Coronary artery (tissue), 2 donors: ENCODE measurements around the gene SLC25A28.

Experiments used
- DNase-seq: peaks from one replicate; pipeline ENCODE4 v3.0.0-alpha.2; 2017; ENCODE audit warnings: low spot score
- H3K27ac ChIP-seq, 2 donors: fragments of 200-600 bp; sonication (generic); one replicate each; pipeline ENCODE4 v1.5.1; 2016 to 2019
- H3K4me3 ChIP-seq: fragments of 200-600 bp; sonication (generic); 2 replicates; pipeline ENCODE4 v1.5.1; 2016; ENCODE audit warnings: mild to moderate bottlenecking, moderate library complexity
- CTCF ChIP-seq: fragments of 200-600 bp; sonication (generic); IDR thresholded peaks from one replicate; pipeline ENCODE4 v1.5.1; 2019; ENCODE audit warnings: antibody characterized with exemption

Gene SLC25A28

GRCh38 chr10:99582255-99582770 is 37.9 kb downstream of the SLC25A28 start:
- Histone ChIP-seq H3K4me3 (no peak overlapping the region), H3K27ac (no peak overlapping the region)
- no peak for TF ChIP-seq CTCF
- no peak for DNase-seq

GRCh38 chr10:99579971-99580370 is 40.3 kb downstream of the SLC25A28 start:
- no peak for DNase-seq
- H3K4me3 ChIP-seq, result no peak overlapping the region
- H3K27ac ChIP-seq, result no peak overlapping the region
- no peak for TF ChIP-seq CTCF

- Histone ChIP-seq H3K4me3 (no peak overlapping the region), H3K27ac (no peak overlapping the region)
- no peak for TF ChIP-seq CTCF
- no peak for DNase-seq
Observed at GRCh38 chr10:99573790-99574189, 46.4 kb downstream of the SLC25A28 start.

- H3K4me3 ChIP-seq, result no peak overlapping the region
- no peak for TF ChIP-seq CTCF
- no peak overlapping the region for H3K27ac ChIP-seq
- no peak for DNase-seq
Observed at GRCh38 chr10:99571816-99572215, 48.4 kb downstream of the SLC25A28 start.

GRCh38 chr10:99569961-99570360 is 50.3 kb downstream of the SLC25A28 start:
- no peak for TF ChIP-seq CTCF
- no peak for DNase-seq
- Histone ChIP-seq H3K27ac (no peak overlapping the region), H3K4me3 (no peak overlapping the region)

GRCh38 chr10:99569253-99569939 is 50.8 kb downstream of the SLC25A28 start:
- Histone ChIP-seq H3K27ac (no peak overlapping the region), H3K4me3 (no peak overlapping the region)
- TF ChIP-seq CTCF, result no peak
- no peak for DNase-seq

GRCh38 chr10:99565166-99565565 is 55.1 kb downstream of the SLC25A28 start:
- Histone ChIP-seq H3K27ac (no peak overlapping the region), H3K4me3 (no peak overlapping the region)
- no peak for DNase-seq
- no peak for TF ChIP-seq CTCF
